Gastroesophageal sphincter (tissue), 4 donors: ENCODE results near the gene XPO6. TPM values are rescaled to one million over a fixed set of nuclear protein-coding genes. Genes with fewer than 3 reads are reported as not detected.

Source experiments
- ATAC-seq: fragments of 150-250 bp; one replicate; pipeline ENCODE4 v1.9.1; 2016; ENCODE audit warnings: mild to moderate bottlenecking, moderate library complexity
- H3K27ac ChIP-seq, 4 donors: fragments of 200-600 bp; sonication (generic) in 3 of 4; 1 replicate in 3 of 4; 2 replicates in 1 of 4; pipeline ENCODE4 v1.5.1; 2016 to 2019
- H3K27me3 ChIP-seq: fragments of 200-600 bp; sonication (generic); one replicate; pipeline ENCODE4 v1.5.1; 2019
- H3K36me3 ChIP-seq, 2 donors: fragments of 200-600 bp; sonication (generic); one replicate each; pipeline ENCODE4 v1.5.1; 2019; ENCODE audit warnings: control low read depth in 1 of 2
- H3K4me1 ChIP-seq, 3 donors: fragments of 200-600 bp; sonication (generic); 1 replicate in 2 of 3; 2 replicates in 1 of 3; pipeline ENCODE4 v1.5.1; 2016 to 2019; ENCODE audit warnings: control low read depth in 2 of 3
- H3K4me3 ChIP-seq, 2 donors: fragments of 200-600 bp; sonication (generic); one replicate each; pipeline ENCODE4 v1.5.1; 2019; ENCODE audit warnings: mild to moderate bottlenecking in 1 of 2, moderate library complexity in 1 of 2
- H3K9me3 ChIP-seq, 3 donors: fragments of 200-600 bp; sonication (generic); one replicate each; pipeline ENCODE4 v1.5.1; 2017 to 2019; ENCODE audit warnings: control low read depth in 2 of 3
- EP300 ChIP-seq: sonication (generic); formaldehyde crosslinking; IDR thresholded peaks from one replicate; pipeline ENCODE4 v1.6.1; 2017; ENCODE audit warnings: antibody characterized with exemption, mild to moderate bottlenecking
- POLR2A ChIP-seq, 2 donors: fragments of 450-650 bp; IDR thresholded peaks; one replicate each; pipeline ENCODE4 v1.6.1; 2017; ENCODE audit warnings: antibody characterized with exemption in 2 of 2, mild to moderate bottlenecking in 2 of 2, moderate library complexity in 1 of 2
- POLR2AphosphoS5 ChIP-seq: sonication (generic); formaldehyde crosslinking; IDR thresholded peaks from one replicate; pipeline ENCODE4 v1.6.1; 2017; ENCODE audit warnings: antibody characterized with exemption
- WGBS, 2 donors: methylation state at CpG; one replicate each; pipeline ENCODE4 v1.1.5; 2018; ENCODE audit warnings: low coverage in 1 of 2; 5-methylcytosine and 5-hydroxymethylcytosine counted together
- total RNA-seq, 4 donors: library from RNA; depleted of rRNA; stranded (reverse); fragments of >200 nt; gene quantifications; one replicate each; pipeline ENCODE4 v1.1.0, GENCODE V29; 2016
- TF ChIP-seq, protein P1 (sequence below), 4 experiments: fragments of 200-600 bp in 2 of 4; fragments of 450-650 bp in 2 of 4; sonication (generic) in 1 of 4; IDR thresholded peaks; one replicate each; pipeline ENCODE4 v1.5.1; 2017 to 2019; ENCODE audit warnings: antibody characterized with exemption in 4 of 4, mild to moderate bottlenecking in 2 of 4, moderate library complexity in 2 of 4

The XPO6 gene
- total RNA-seq, 4 donors from 2014 or later: 35.3 to 80.2 (median 66.8) TPM

GRCh38 chr16:28072087-28072486, 139.7 kb downstream of the XPO6 start:
- TF ChIP-seq POLR2A (IDR thresholded peaks at IDR 0.05) (no peak), EP300 (no peak), POLR2AphosphoS5 (no peak)
- TF ChIP-seq, protein P1, sequence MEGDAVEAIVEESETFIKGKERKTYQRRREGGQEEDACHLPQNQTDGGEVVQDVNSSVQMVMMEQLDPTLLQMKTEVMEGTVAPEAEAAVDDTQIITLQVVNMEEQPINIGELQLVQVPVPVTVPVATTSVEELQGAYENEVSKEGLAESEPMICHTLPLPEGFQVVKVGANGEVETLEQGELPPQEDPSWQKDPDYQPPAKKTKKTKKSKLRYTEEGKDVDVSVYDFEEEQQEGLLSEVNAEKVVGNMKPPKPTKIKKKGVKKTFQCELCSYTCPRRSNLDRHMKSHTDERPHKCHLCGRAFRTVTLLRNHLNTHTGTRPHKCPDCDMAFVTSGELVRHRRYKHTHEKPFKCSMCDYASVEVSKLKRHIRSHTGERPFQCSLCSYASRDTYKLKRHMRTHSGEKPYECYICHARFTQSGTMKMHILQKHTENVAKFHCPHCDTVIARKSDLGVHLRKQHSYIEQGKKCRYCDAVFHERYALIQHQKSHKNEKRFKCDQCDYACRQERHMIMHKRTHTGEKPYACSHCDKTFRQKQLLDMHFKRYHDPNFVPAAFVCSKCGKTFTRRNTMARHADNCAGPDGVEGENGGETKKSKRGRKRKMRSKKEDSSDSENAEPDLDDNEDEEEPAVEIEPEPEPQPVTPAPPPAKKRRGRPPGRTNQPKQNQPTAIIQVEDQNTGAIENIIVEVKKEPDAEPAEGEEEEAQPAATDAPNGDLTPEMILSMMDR (IDR thresholded peaks at IDR 0.05): no peak
- 41 to 42% methylated on average over 3 to 4 of the region's 4 CpGs for WGBS, 2 donors
- H3K9me3 ChIP-seq: no peaks in the 10 kb centered on the region
- no peak overlapping the region for H3K4me3 ChIP-seq
- ATAC-seq: no peak
- no peaks in the 10 kb centered on the region for H3K36me3 ChIP-seq
- H3K4me1 ChIP-seq: no peaks in the 10 kb centered on the region
- H3K27ac ChIP-seq: no peak overlapping the region
- peaks cover 22% of the 10 kb centered on the region for H3K27me3 ChIP-seq

- Histone ChIP-seq H3K27me3 (peaks cover 22% of the 10 kb centered on the region), H3K36me3 (no peaks in the 10 kb centered on the region), H3K27ac (no peak overlapping the region), H3K4me3 (no peak overlapping the region), H3K9me3 (no peaks in the 10 kb centered on the region), H3K4me1 (no peaks in the 10 kb centered on the region)
- no peak for ATAC-seq
- TF ChIP-seq POLR2A (IDR thresholded peaks at IDR 0.05) (no peak), EP300 (no peak), POLR2AphosphoS5 (no peak)
- TF ChIP-seq, protein P1 (IDR thresholded peaks at IDR 0.05): no peak
- WGBS, 2 donors: 10 to 53% methylated on average over 5 to 8 of the region's 31 CpGs
Measured at GRCh38 chr16:28069971-28070794, 141.6 kb downstream of the XPO6 start.

DNA sequence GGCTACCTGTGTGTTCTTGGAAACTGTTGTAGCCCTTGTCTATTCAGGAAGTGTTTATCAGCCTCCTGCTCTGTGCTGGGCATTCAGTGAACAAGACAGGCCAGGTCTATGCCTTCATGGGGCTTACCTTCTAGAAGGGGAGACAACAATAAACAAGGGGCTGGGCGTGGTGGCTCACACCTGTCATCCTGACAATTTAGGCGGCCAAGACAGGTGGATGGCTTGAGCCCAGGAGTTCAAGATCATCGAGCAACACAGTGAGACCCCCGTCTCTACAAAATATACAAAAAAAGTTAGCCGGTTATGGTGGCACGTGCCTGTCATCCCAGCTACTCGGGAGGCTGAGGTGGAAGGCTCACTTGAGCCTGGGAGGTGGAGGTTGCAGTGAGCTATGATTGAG, 142.8 kb downstream of the XPO6 start:
- Histone ChIP-seq H3K4me3 (no peak overlapping the region), H3K27me3 (peaks cover 23% of the 10 kb centered on the region), H3K9me3 (no peaks in the 10 kb centered on the region), H3K4me1 (peaks cover 0 to under 1% (median 0%) of the 10 kb centered on the region in 3 donors), H3K27ac (no peak overlapping the region), H3K36me3 (no peaks in the 10 kb centered on the region)
- TF ChIP-seq, protein P1 (IDR thresholded peaks at IDR 0.05): no peak
- TF ChIP-seq POLR2AphosphoS5: no peak
- TF ChIP-seq EP300: no peak
- no peak for TF ChIP-seq POLR2A (IDR thresholded peaks at IDR 0.05)
- no peak for ATAC-seq
- WGBS, 2 donors: 85% methylated on average over 7 of the region's 7 CpGs; no CpG with 5 or more reads in 1 of the 2 donors

GRCh38 chr16:28067604-28068379, 144.0 kb downstream of the XPO6 start:
- TF ChIP-seq, protein P1 (IDR thresholded peaks at IDR 0.05): no peak
- TF ChIP-seq EP300: no peak
- TF ChIP-seq POLR2AphosphoS5: no peak
- TF ChIP-seq POLR2A (IDR thresholded peaks at IDR 0.05): no peak
- Histone ChIP-seq H3K27ac (no peak overlapping the region), H3K27me3 (peaks cover 32% of the 10 kb centered on the region), H3K36me3 (no peaks in the 10 kb centered on the region), H3K9me3 (no peaks in the 10 kb centered on the region), H3K4me3 (no peak overlapping the region), H3K4me1 (peaks cover 0 to 11% (median 0%) of the 10 kb centered on the region in 3 donors)
- ATAC-seq: peak; percentile 25
- 59 to 67% methylated on average over 5 to 12 of the region's 14 CpGs for WGBS, 2 donors
